K562 (cell line): Measurements from ENCODE around the gene CENPO. TPM values are rescaled to one million over a fixed set of nuclear protein-coding genes. Genes with fewer than 3 reads are reported as not detected.

Source experiments
- JUN ChIP-seq, 2 experiments: sonication (generic) in 1 of 2; formaldehyde crosslinking in 1 of 2; IDR thresholded peaks; 2 replicates each; pipeline versions ENCODE4 v1.6.1 to v1.8.0; 2012 to 2022; ENCODE audit warnings: borderline replicate concordance in 2 of 2, mild to moderate bottlenecking in 2 of 2, improper control_type of control experiment in 1 of 2, low read depth in 1 of 2, low read length in 1 of 2, missing genetic modification reagents in 1 of 2
- NCOA6 ChIP-seq: fragments of 450-650 bp; IDR thresholded peaks from 2 replicates; pipeline ENCODE4 v1.6.1; 2017; ENCODE audit warnings: mild to moderate bottlenecking
- TEAD1 ChIP-seq, 2 experiments: fragments of 450-650 bp in 1 of 2; sonication (generic) in 1 of 2; formaldehyde crosslinking; IDR thresholded peaks; 2 replicates each; pipeline versions ENCODE4 v1.4.0 to v1.8.0; 2020 to 2022; ENCODE audit warnings: mild to moderate bottlenecking in 2 of 2, missing genetic modification reagents in 1 of 2
- ZFP30 ChIP-seq: fragments of 250-450 bp; sonication (Bioruptor Pico); IDR thresholded peaks from 2 replicates; pipeline ENCODE4 v1.8.0; 2022; ENCODE audit warnings: moderate library complexity, mild to moderate bottlenecking, inconsistent platforms, borderline replicate concordance
- ZNF584 ChIP-seq: fragments of 200-800 bp; sonication (Bioruptor generic); IDR thresholded peaks from 2 replicates; pipeline ENCODE4 v1.6.1; 2016; ENCODE audit warnings: low read depth, mild to moderate bottlenecking, missing genetic modification characterization, missing compliant biosample characterization
- polyA plus RNA-seq, 8 experiments: library from polyadenylated mRNA; depleted of rRNA in 4 of 8; stranded (reverse) in 5 of 8; unstranded in 3 of 8; fragments of >200 nt; fragmentation: Nextera tagmentation in 2 of 8; fragmentation: Illumina TruSeq in 1 of 8; extraction: Ambion mirVana in 2 of 8; extraction: Trizol in 1 of 8; gene quantifications; 2 replicates each; pipeline versions ENCODE4 v1.2.1 to v1.2.3, GENCODE V29; 2011 to 2014; ENCODE audit warnings: inconsistent platforms in 1 of 8, missing spikeins in 1 of 8
- total RNA-seq, 7 experiments: library from RNA; depleted of rRNA in 6 of 7; stranded (reverse); fragments of >200 nt in 6 of 7; fragmentation: Illumina TruSeq in 2 of 7; extraction: Trizol in 2 of 7; gene quantifications; 2 replicates each; pipeline versions ENCODE4 v1.2.1 to v1.2.3, GENCODE V29; 2011 to 2021; ENCODE audit warnings: low replicate concordance in 1 of 7
- TF ChIP-seq, protein P1 (sequence below), 2 experiments: fragments of 450-650 bp; formaldehyde crosslinking in 1 of 2; IDR thresholded peaks; 2 replicates each; pipeline versions ENCODE4 v1.4.0 to v1.6.1; 2014 to 2020; ENCODE audit warnings: mild to moderate bottlenecking in 2 of 2, borderline replicate concordance in 1 of 2, low read depth in 1 of 2
- TF ChIP-seq, protein P2 (sequence below): fragments of 450-650 bp; formaldehyde crosslinking; IDR thresholded peaks from 2 replicates; pipeline ENCODE4 v1.4.0; 2020; ENCODE audit warnings: mild to moderate bottlenecking, moderate library complexity
- TF ChIP-seq, protein P3 (sequence below): fragments of 250-450 bp; sonication (Bioruptor Pico); IDR thresholded peaks from 2 replicates; pipeline ENCODE4 v1.4.0; 2020

The CENPO gene
- total and polyA plus RNA-seq, 9 of the 15 experiments (the other 6 are each of a cell fraction or from before 2014, with no cell fraction given) = 30.6 to 59.4 (median 38.9) TPM

DNA sequence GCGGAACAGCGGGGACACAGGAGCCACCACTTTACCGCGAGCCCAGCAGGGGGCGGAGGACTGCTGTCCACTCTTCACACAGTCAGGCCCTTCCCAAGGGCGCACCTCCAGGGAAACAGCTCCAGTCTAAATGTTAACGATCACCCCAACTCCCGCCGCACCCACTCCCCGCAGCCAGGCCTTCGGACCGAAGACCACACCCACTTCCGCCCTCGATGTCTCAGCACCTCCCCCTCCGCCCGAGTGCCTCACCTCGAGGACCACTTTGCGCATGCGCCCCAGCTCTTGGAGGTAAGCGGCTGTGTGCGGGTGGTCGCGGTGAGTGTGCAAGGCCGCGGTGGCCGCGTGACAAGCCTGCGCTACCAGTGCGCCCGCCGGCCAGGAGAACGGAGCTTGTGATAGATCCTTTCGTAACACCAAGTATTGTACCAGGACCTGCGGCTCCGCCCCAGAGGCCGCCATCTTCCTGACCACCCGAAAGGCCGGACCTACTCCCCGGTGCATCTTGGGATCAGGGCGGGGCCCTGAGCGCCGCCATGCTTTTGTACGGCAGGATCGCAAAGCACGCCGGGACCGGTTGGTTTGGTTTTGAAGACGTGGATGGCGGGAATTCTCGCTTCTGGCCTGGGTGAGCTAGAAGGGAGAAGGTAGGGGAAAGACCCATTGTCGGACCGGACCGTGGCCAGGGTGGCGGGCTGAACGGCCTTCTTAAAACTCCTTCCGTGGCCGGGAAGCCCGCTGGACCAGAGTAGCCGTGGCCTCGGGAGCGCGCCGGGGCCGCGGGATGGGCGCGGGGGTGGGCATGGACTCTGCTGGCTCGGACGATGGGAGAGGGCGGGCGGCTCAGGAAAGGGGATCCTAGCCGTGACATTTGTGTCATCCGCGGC, at the start of gene CENPO, which contains the start of gene PTRHD1 (continued):
- TF ChIP-seq, protein P1, sequence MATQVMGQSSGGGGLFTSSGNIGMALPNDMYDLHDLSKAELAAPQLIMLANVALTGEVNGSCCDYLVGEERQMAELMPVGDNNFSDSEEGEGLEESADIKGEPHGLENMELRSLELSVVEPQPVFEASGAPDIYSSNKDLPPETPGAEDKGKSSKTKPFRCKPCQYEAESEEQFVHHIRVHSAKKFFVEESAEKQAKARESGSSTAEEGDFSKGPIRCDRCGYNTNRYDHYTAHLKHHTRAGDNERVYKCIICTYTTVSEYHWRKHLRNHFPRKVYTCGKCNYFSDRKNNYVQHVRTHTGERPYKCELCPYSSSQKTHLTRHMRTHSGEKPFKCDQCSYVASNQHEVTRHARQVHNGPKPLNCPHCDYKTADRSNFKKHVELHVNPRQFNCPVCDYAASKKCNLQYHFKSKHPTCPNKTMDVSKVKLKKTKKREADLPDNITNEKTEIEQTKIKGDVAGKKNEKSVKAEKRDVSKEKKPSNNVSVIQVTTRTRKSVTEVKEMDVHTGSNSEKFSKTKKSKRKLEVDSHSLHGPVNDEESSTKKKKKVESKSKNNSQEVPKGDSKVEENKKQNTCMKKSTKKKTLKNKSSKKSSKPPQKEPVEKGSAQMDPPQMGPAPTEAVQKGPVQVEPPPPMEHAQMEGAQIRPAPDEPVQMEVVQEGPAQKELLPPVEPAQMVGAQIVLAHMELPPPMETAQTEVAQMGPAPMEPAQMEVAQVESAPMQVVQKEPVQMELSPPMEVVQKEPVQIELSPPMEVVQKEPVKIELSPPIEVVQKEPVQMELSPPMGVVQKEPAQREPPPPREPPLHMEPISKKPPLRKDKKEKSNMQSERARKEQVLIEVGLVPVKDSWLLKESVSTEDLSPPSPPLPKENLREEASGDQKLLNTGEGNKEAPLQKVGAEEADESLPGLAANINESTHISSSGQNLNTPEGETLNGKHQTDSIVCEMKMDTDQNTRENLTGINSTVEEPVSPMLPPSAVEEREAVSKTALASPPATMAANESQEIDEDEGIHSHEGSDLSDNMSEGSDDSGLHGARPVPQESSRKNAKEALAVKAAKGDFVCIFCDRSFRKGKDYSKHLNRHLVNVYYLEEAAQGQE (IDR thresholded peaks at IDR 0.05; ENCODE audit: borderline replicate concordance) = peak; percentile 73; the same call in 1 of the 2 replicates
- TF ChIP-seq, protein P1 (CRISPR knock-in tag; IDR thresholded peaks at IDR 0.05; ENCODE audit: low read depth) = peak; percentile 32; the same call in 1 of the 2 replicates
- TF ChIP-seq, protein P2, sequence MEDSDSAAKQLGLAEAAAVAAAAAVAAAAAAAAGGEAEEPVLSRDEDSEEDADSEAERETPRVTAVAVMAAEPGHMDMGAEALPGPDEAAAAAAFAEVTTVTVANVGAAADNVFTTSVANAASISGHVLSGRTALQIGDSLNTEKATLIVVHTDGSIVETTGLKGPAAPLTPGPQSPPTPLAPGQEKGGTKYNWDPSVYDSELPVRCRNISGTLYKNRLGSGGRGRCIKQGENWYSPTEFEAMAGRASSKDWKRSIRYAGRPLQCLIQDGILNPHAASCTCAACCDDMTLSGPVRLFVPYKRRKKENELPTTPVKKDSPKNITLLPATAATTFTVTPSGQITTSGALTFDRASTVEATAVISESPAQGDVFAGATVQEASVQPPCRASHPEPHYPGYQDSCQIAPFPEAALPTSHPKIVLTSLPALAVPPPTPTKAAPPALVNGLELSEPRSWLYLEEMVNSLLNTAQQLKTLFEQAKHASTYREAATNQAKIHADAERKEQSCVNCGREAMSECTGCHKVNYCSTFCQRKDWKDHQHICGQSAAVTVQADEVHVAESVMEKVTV (CRISPR knock-in tag) = peak; percentile 64; the same call in 1 of the 2 replicates
- TF ChIP-seq ZNF584 (CRISPR knock-in tag) = no peak
- no peak for TF ChIP-seq NCOA6
- TF ChIP-seq JUN (IDR thresholded peaks at IDR 0.05; ENCODE audit: borderline replicate concordance, low read depth, low read length) = no peak
- no peak; the same call in 1 of the 2 replicates for TF ChIP-seq JUN (CRISPR knock-in tag; IDR thresholded peaks at IDR 0.05; ENCODE audit: borderline replicate concordance)
- peak in 1 of 2 experiments; percentile 4; a peak in 1 of 4 replicates for TF ChIP-seq TEAD1 (CRISPR knock-in tag; IDR thresholded peaks at IDR 0.05)
- TF ChIP-seq, protein P3, sequence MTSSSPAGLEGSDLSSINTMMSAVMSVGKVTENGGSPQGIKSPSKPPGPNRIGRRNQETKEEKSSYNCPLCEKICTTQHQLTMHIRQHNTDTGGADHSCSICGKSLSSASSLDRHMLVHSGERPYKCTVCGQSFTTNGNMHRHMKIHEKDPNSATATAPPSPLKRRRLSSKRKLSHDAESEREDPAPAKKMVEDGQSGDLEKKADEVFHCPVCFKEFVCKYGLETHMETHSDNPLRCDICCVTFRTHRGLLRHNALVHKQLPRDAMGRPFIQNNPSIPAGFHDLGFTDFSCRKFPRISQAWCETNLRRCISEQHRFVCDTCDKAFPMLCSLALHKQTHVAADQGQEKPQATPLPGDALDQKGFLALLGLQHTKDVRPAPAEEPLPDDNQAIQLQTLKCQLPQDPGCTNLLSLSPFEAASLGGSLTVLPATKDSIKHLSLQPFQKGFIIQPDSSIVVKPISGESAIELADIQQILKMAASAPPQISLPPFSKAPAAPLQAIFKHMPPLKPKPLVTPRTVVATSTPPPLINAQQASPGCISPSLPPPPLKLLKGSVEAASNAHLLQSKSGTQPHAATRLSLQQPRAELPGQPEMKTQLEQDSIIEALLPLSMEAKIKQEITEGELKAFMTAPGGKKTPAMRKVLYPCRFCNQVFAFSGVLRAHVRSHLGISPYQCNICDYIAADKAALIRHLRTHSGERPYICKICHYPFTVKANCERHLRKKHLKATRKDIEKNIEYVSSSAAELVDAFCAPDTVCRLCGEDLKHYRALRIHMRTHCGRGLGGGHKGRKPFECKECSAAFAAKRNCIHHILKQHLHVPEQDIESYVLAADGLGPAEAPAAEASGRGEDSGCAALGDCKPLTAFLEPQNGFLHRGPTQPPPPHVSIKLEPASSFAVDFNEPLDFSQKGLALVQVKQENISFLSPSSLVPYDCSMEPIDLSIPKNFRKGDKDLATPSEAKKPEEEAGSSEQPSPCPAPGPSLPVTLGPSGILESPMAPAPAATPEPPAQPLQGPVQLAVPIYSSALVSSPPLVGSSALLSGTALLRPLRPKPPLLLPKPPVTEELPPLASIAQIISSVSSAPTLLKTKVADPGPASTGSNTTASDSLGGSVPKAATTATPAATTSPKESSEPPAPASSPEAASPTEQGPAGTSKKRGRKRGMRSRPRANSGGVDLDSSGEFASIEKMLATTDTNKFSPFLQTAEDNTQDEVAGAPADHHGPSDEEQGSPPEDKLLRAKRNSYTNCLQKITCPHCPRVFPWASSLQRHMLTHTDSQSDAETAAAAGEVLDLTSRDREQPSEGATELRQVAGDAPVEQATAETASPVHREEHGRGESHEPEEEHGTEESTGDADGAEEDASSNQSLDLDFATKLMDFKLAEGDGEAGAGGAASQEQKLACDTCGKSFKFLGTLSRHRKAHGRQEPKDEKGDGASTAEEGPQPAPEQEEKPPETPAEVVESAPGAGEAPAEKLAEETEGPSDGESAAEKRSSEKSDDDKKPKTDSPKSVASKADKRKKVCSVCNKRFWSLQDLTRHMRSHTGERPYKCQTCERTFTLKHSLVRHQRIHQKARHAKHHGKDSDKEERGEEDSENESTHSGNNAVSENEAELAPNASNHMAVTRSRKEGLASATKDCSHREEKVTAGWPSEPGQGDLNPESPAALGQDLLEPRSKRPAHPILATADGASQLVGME (CRISPR knock-in tag) = no peak
- TF ChIP-seq ZFP30 (CRISPR knock-in tag) = no peak
